Prostate gland (tissue), 2 donors: ENCODE data around the gene SOX12. TPM values are rescaled to one million over a fixed set of nuclear protein-coding genes. Genes with fewer than 3 reads are reported as not detected.

Source experiments
- DNase-seq: peaks from one replicate; pipeline ENCODE4 v3.0.0-alpha.2; 2019; ENCODE audit warnings: low spot score
- H3K27ac ChIP-seq, 2 donors: fragments of 200-600 bp; sonication (generic); 2 replicates each; pipeline ENCODE4 v1.5.1; 2017 to 2019
- H3K27me3 ChIP-seq: fragments of 200-600 bp; sonication (generic); replicated peaks from 2 replicates; pipeline ENCODE4 v1.5.1; 2019; ENCODE audit not compliant: insufficient read depth
- H3K36me3 ChIP-seq, 2 donors: fragments of 200-600 bp; sonication (generic); 1 replicate in 1 of 2; 2 replicates in 1 of 2; pipeline versions ENCODE4 v1.5.1 to v1.8.1; 2017 to 2019
- H3K4me1 ChIP-seq: fragments of 200-600 bp; sonication (generic); replicated peaks from 2 replicates; pipeline ENCODE4 v1.5.1; 2019
- H3K4me3 ChIP-seq, 2 donors: fragments of 200-600 bp; sonication (generic); 2 replicates each; pipeline ENCODE4 v1.5.1; 2017 to 2019
- H3K9me3 ChIP-seq: fragments of 200-600 bp; sonication (generic); 2 replicates; pipeline ENCODE4 v1.5.1; 2017
- POLR2A ChIP-seq: fragments of 450-650 bp; IDR thresholded peaks from one replicate; pipeline ENCODE4 v1.6.1; 2016; ENCODE audit warnings: antibody characterized with exemption, mild to moderate bottlenecking
- POLR2AphosphoS5 ChIP-seq: sonication (generic); formaldehyde crosslinking; IDR thresholded peaks from one replicate; pipeline ENCODE4 v1.6.1; 2017; ENCODE audit warnings: antibody characterized with exemption
- WGBS: methylation state at CpG from one replicate; pipeline ENCODE4 v1.1.5; 2018; 5-methylcytosine and 5-hydroxymethylcytosine counted together
- intact Hi-C: fragments of 100-400 bp; cut with DNase I; formaldehyde crosslinking; loops from one replicate; pipeline ENCODE4 v1.14.2; 2022
- total RNA-seq, 2 donors: library from RNA; depleted of rRNA; stranded (reverse); fragments of >200 nt; gene quantifications; one replicate each; pipeline ENCODE4 v1.1.0, GENCODE V29; 2016
- TF ChIP-seq, protein P1 (sequence below), 4 experiments: fragments of 200-600 bp in 2 of 4; fragments of 450-650 bp in 2 of 4; sonication (generic) in 2 of 4; IDR thresholded peaks; 1 replicate in 3 of 4; 2 replicates in 1 of 4; pipeline ENCODE4 v1.5.1; 2016 to 2019; ENCODE audit warnings: antibody characterized with exemption in 4 of 4, mild to moderate bottlenecking in 2 of 4, moderate library complexity in 2 of 4

SOX12 gene
- total RNA-seq, 2 donors from 2014 or later = 10.7 to 21.0 TPM

GRCh38 chr20:295804-296203 lies 29.5 kb upstream of the SOX12 start:
- no peak overlapping the region for H3K27ac ChIP-seq
- H3K4me3 ChIP-seq = no peak overlapping the region
- WGBS = 66% methylated on average over 4 of the region's 4 CpGs
- H3K36me3 ChIP-seq = no peaks in the 10 kb centered on the region
- TF ChIP-seq, protein P1, sequence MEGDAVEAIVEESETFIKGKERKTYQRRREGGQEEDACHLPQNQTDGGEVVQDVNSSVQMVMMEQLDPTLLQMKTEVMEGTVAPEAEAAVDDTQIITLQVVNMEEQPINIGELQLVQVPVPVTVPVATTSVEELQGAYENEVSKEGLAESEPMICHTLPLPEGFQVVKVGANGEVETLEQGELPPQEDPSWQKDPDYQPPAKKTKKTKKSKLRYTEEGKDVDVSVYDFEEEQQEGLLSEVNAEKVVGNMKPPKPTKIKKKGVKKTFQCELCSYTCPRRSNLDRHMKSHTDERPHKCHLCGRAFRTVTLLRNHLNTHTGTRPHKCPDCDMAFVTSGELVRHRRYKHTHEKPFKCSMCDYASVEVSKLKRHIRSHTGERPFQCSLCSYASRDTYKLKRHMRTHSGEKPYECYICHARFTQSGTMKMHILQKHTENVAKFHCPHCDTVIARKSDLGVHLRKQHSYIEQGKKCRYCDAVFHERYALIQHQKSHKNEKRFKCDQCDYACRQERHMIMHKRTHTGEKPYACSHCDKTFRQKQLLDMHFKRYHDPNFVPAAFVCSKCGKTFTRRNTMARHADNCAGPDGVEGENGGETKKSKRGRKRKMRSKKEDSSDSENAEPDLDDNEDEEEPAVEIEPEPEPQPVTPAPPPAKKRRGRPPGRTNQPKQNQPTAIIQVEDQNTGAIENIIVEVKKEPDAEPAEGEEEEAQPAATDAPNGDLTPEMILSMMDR (IDR thresholded peaks at IDR 0.05) = no peak
- no peak for TF ChIP-seq POLR2A
- no peak for TF ChIP-seq POLR2AphosphoS5
- no peaks in the 10 kb centered on the region for H3K9me3 ChIP-seq
- DNase-seq = no peak
- peaks cover 16% of the 10 kb centered on the region for H3K4me1 ChIP-seq
- intact Hi-C loops = loop anchor here (2.0 kb wide), 1 partner anchor 29 kb away; the partner anchor contains the start of gene SOX12
- no peaks in the 10 kb centered on the region for H3K27me3 ChIP-seq

GRCh38 chr20:297098-297924 lies 28.0 kb upstream of the SOX12 start, which contains the start of gene ZCCHC3:
TSS of gene ZCCHC3 (plus strand) at chr20:297570. CDS start at chr20:297587, 17 bp downstream.
- intact Hi-C loops = loop anchor here (2.0 kb wide), 1 partner anchor 27 kb away; the partner anchor contains the start of gene SOX12
- Histone ChIP-seq H3K27ac (peak within 1 kb of the TSS; percentile 97 to 99), H3K9me3 (no peaks in the 10 kb centered on the region), H3K4me3 (peak within 1 kb of the TSS; percentile 85 to 95), H3K36me3 (no peaks in the 10 kb centered on the region), H3K4me1 (peaks cover 18% of the 10 kb centered on the region), H3K27me3 (no peaks in the 10 kb centered on the region)
- peak; percentile 87 for DNase-seq
- peak; percentile 88 for TF ChIP-seq POLR2AphosphoS5
- TF ChIP-seq, protein P1 (IDR thresholded peaks at IDR 0.05) = peak in 3 of 4 experiments; percentile 12 to 33 (median 21)
- TF ChIP-seq POLR2A = peak; percentile 65
- WGBS = under 1% methylated on average over 99 of the region's 99 CpGs

- intact Hi-C loops = loop anchor here (2.0 kb wide), 1 partner anchor 27 kb away; the partner anchor contains the start of gene SOX12
- WGBS = under 1% methylated on average over 37 of the region's 75 CpGs
- H3K27ac ChIP-seq = peak overlapping the region; percentile 97 to 99
- no peaks in the 10 kb centered on the region for H3K9me3 ChIP-seq
- H3K27me3 ChIP-seq = no peaks in the 10 kb centered on the region
- DNase-seq = peak; percentile 53
- peak overlapping the region; percentile 85 to 95 for H3K4me3 ChIP-seq
- peak; percentile 48 for TF ChIP-seq POLR2A
- TF ChIP-seq, protein P1 (IDR thresholded peaks at IDR 0.05) = no peak
- TF ChIP-seq POLR2AphosphoS5 = peak; percentile 29
- no peaks in the 10 kb centered on the region for H3K36me3 ChIP-seq
- H3K4me1 ChIP-seq = peaks cover 18% of the 10 kb centered on the region
Observed at GRCh38 chr20:297925-298775, 27.2 kb upstream of the SOX12 start.

DNA sequence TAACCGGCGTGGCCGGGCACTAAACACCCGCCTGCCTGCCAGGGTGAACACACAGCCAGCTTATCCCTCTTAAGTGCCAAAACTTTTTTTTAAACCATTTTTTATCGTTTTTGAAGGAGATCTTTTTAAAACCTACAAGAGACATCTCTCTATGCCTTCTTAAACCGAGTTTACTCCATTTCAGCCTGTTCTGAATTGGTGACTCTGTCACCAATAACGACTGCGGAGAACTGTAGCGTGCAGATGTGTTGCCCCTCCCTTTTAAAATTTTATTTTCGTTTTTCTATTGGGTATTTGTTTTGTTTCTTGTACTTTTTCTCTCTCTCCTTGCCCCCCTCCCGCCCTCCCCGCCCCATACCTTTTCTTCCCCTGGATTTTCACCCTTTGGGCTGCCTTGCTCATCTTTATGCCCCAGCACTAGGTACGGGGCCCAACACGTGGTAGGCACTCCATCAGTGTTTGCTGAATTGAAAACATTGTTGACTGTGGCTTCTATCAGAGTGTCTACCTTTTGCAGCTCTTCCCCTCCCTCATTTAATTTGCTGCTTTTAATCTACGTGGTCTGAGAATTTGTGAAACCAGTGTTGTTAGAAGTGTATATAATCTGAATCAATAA lies 26.5 kb upstream of the SOX12 start:
- peak overlapping the region; percentile 97 to 99 for H3K27ac ChIP-seq
- TF ChIP-seq, protein P1 (IDR thresholded peaks at IDR 0.05) = no peak
- TF ChIP-seq POLR2AphosphoS5 (no peak), POLR2A (no peak)
- no peaks in the 10 kb centered on the region for H3K9me3 ChIP-seq
- H3K4me3 ChIP-seq = peak overlapping the region; percentile 85 to 95
- DNase-seq = no peak
- intact Hi-C loops = no loop called here
- H3K36me3 ChIP-seq = no peaks in the 10 kb centered on the region
- peaks cover 18% of the 10 kb centered on the region for H3K4me1 ChIP-seq
- WGBS = 3% methylated on average over 15 of the region's 15 CpGs
- H3K27me3 ChIP-seq = no peaks in the 10 kb centered on the region
